Glutamatergic neuron (in vitro differentiated cells): ENCODE data around the gene LMO7. TPM values are rescaled to one million over a fixed set of nuclear protein-coding genes. Genes with fewer than 3 reads are reported as not detected.
"Not testable (repeated sequence)": the region's sequence is repeated elsewhere in the genome, so short reads cannot be mapped to it uniquely, and the experiment has no call there.

ENCODE experiments used
- DNase-seq: peaks from one replicate; pipeline ENCODE4 v3.0.0; 2022
- H3K27ac Mint-ChIP-seq: one replicate; pipeline ENCODE4 v1.8.0; 2020; ENCODE audit warnings: mild to moderate bottlenecking, mixed read lengths, inconsistent platforms; ENCODE audit not compliant: unreplicated experiment
- H3K27me3 Mint-ChIP-seq: one replicate; pipeline ENCODE4 v1.8.0; 2020; ENCODE audit warnings: mild to moderate bottlenecking, moderate library complexity, mixed read lengths, inconsistent platforms; ENCODE audit not compliant: unreplicated experiment
- H3K36me3 Mint-ChIP-seq: one replicate; pipeline ENCODE4 v1.8.0; 2020; ENCODE audit warnings: mild to moderate bottlenecking, mixed read lengths, inconsistent platforms; ENCODE audit not compliant: unreplicated experiment
- H3K4me1 Mint-ChIP-seq: one replicate; pipeline ENCODE4 v1.8.0; 2020; ENCODE audit warnings: mild to moderate bottlenecking, low read depth, mixed read lengths, inconsistent platforms; ENCODE audit not compliant: unreplicated experiment
- H3K4me3 Mint-ChIP-seq: one replicate; pipeline ENCODE4 v1.8.0; 2020; ENCODE audit warnings: mild to moderate bottlenecking, mixed read lengths, inconsistent platforms; ENCODE audit not compliant: unreplicated experiment
- H3K9me3 Mint-ChIP-seq: one replicate; pipeline ENCODE4 v1.8.0; 2020; ENCODE audit warnings: mild to moderate bottlenecking, moderate library complexity, mixed read lengths, inconsistent platforms; ENCODE audit not compliant: unreplicated experiment
- total RNA-seq: library from RNA; stranded (reverse); fragmentation: NEBNext Ultra II Directional; extraction: Animal tissue kit (Norgen Biotek cat#: 25700); gene quantifications from one replicate; pipeline ENCODE4 v1.2.1, GENCODE V29; 2021; ENCODE audit not compliant: unreplicated experiment
- TF ChIP-seq, protein P1 (sequence below): fragments of 200-600 bp; sonication (generic); IDR thresholded peaks from one replicate; pipeline ENCODE4 v1.5.0; 2021; ENCODE audit not compliant: partially characterized antibody, unreplicated experiment

LMO7 gene
- total RNA-seq, 1 donor from 2014 or later: 5.0 TPM

GRCh38 chr13:75666646-75667351 is 30.7 kb downstream of the LMO7 start:
- no peaks in the 10 kb centered on the region for H3K27me3 Mint-ChIP-seq
- TF ChIP-seq, protein P1, sequence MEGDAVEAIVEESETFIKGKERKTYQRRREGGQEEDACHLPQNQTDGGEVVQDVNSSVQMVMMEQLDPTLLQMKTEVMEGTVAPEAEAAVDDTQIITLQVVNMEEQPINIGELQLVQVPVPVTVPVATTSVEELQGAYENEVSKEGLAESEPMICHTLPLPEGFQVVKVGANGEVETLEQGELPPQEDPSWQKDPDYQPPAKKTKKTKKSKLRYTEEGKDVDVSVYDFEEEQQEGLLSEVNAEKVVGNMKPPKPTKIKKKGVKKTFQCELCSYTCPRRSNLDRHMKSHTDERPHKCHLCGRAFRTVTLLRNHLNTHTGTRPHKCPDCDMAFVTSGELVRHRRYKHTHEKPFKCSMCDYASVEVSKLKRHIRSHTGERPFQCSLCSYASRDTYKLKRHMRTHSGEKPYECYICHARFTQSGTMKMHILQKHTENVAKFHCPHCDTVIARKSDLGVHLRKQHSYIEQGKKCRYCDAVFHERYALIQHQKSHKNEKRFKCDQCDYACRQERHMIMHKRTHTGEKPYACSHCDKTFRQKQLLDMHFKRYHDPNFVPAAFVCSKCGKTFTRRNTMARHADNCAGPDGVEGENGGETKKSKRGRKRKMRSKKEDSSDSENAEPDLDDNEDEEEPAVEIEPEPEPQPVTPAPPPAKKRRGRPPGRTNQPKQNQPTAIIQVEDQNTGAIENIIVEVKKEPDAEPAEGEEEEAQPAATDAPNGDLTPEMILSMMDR: no peak
- H3K9me3 Mint-ChIP-seq: no peaks in the 10 kb centered on the region
- H3K4me1 Mint-ChIP-seq: peaks cover 4% of the 10 kb centered on the region
- H3K4me3 Mint-ChIP-seq: no peak overlapping the region
- H3K27ac Mint-ChIP-seq: no peak overlapping the region
- DNase-seq: no peak
- H3K36me3 Mint-ChIP-seq: no peaks in the 10 kb centered on the region

DNA sequence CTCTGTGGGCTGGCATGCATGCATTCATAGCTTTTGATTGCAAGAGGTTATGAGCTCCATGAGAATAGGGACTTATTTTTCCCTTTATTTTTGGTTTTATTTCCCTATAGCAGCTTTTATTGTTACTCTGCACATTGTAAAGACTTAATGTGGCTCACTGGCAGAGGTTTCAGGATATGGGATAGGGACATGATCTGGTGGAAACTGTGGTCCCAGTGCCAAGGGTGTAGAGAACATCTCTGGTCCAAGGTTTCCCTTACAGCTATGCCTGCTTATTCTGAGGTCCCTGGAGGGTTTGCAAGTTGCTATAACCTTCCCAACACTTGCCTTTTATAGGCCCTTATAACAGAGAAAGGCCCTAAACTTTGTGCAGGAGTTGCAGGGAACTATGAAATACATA is 33.6 kb downstream of the LMO7 start:
- Mint-ChIP-seq H3K27ac (no peak overlapping the region), H3K4me3 (no peak overlapping the region), H3K4me1 (peaks cover 4% of the 10 kb centered on the region), H3K27me3 (no peaks in the 10 kb centered on the region), H3K9me3 (no peaks in the 10 kb centered on the region), H3K36me3 (no peaks in the 10 kb centered on the region)
- DNase-seq: no peak
- TF ChIP-seq, protein P1: no peak

GRCh38 chr13:75670496-75670895 is 34.4 kb downstream of the LMO7 start:
- TF ChIP-seq, protein P1: no peak
- H3K4me3 Mint-ChIP-seq: no peak overlapping the region
- H3K36me3 Mint-ChIP-seq: no peaks in the 10 kb centered on the region
- no peak for DNase-seq
- no peak overlapping the region for H3K27ac Mint-ChIP-seq
- H3K4me1 Mint-ChIP-seq: peaks cover 4% of the 10 kb centered on the region
- H3K27me3 Mint-ChIP-seq: no peaks in the 10 kb centered on the region
- H3K9me3 Mint-ChIP-seq: no peaks in the 10 kb centered on the region

- no peak for DNase-seq
- no peak overlapping the region for H3K4me3 Mint-ChIP-seq
- H3K27me3 Mint-ChIP-seq: no peaks in the 10 kb centered on the region
- no peaks in the 10 kb centered on the region for H3K9me3 Mint-ChIP-seq
- H3K4me1 Mint-ChIP-seq: no peaks in the 10 kb centered on the region
- no peak overlapping the region for H3K27ac Mint-ChIP-seq
- H3K36me3 Mint-ChIP-seq: no peaks in the 10 kb centered on the region
- TF ChIP-seq, protein P1: no peak
Measured at GRCh38 chr13:75675421-75675820, 39.3 kb downstream of the LMO7 start.

DNA sequence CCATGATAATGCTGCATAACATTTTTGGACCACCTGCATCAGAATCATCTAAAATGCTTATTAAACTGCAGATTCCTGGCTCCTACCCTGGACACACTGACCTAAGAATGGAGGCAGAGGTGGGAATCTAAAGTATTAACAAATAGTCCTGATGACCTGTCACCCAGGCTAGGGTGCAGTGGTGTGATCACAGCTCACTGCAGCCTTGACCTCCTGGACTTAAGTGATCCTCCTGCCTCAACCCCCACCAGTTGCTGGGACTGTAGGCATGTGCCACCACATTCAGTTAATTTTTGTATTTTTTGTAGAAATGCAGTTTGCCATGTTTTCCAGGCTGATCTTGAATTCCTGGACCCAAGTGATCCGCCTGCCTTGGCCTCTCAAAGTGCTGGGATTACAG is 43.3 kb downstream of the LMO7 start:
- Mint-ChIP-seq H3K27ac (no peak overlapping the region), H3K4me1 (no peaks in the 10 kb centered on the region), H3K27me3 (no peaks in the 10 kb centered on the region), H3K9me3 (no peaks in the 10 kb centered on the region), H3K4me3 (no peak overlapping the region), H3K36me3 (no peaks in the 10 kb centered on the region)
- DNase-seq: no peak
- TF ChIP-seq, protein P1: no peak

DNA sequence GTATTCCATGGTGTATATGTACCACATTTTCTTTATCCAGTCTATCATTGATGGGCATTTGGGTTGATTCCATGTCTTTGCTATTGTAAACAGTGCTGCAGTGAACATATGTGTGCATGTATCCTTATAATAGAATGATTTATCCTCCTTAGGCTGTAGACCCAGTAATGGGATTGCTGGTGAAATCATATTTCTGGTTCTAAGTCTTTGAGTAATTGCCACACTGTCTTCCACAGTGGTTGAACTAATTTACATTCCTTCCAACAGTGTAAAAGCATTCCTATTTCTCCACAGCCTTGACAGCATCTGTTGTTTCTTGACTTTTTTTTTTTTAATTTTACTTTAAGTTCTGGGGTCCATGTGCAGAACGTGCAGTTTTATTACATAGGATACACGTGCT is 44.1 kb downstream of the LMO7 start:
- H3K27me3 Mint-ChIP-seq, H3K4me3 Mint-ChIP-seq, H3K4me1 Mint-ChIP-seq, H3K9me3 Mint-ChIP-seq, H3K27ac Mint-ChIP-seq, H3K36me3 Mint-ChIP-seq, DNase-seq: not testable (repeated sequence)
